Measurements from ENCODE around the gene TRRAP. TPM values are rescaled to one million over a fixed set of nuclear protein-coding genes. Genes with fewer than 3 reads are reported as not detected.

Gene TRRAP
- total RNA-seq, 1 donor from 2014 or later = 30.4 TPM

DNA sequence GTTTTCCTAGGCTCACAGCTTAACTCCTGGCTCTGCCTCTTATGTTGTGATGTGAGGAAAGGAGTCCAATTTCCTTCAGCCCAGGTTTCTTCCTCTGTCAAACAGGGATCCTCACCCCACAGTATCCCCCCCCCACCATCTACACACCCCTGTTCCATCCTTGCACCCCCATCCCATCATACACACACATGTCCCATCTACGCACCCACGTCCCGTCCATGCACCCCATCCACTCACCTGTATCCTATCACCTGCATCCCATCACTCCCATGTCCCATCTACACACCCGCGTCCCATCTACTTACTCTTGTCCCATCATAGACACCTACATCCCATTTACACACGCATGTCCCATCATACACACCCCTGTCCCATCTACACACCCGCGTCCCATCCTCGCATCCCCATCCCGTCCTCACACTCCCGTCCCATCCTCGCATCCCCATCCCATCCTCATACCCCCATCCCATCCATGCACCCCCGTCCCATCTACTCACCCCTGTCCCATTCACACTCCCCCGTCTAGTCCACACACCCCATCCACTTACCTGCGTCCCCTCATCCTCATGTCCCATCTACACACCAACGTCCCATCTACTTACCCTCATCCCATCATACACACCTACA lies 117.3 kb downstream of the TRRAP start:
- H3K4me3 Mint-ChIP-seq (ENCODE audit: unreplicated experiment) = no peak overlapping the region
- peaks cover 40% of the 10 kb centered on the region for H3K36me3 Mint-ChIP-seq (ENCODE audit: low read depth)
- peak overlapping the region; percentile 41 for H3K27ac Mint-ChIP-seq (ENCODE audit: unreplicated experiment)
- DNase-seq (ENCODE audit: low spot score) = peak; percentile 77
- TF ChIP-seq, protein P1, sequence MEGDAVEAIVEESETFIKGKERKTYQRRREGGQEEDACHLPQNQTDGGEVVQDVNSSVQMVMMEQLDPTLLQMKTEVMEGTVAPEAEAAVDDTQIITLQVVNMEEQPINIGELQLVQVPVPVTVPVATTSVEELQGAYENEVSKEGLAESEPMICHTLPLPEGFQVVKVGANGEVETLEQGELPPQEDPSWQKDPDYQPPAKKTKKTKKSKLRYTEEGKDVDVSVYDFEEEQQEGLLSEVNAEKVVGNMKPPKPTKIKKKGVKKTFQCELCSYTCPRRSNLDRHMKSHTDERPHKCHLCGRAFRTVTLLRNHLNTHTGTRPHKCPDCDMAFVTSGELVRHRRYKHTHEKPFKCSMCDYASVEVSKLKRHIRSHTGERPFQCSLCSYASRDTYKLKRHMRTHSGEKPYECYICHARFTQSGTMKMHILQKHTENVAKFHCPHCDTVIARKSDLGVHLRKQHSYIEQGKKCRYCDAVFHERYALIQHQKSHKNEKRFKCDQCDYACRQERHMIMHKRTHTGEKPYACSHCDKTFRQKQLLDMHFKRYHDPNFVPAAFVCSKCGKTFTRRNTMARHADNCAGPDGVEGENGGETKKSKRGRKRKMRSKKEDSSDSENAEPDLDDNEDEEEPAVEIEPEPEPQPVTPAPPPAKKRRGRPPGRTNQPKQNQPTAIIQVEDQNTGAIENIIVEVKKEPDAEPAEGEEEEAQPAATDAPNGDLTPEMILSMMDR (IDR thresholded peaks at IDR 0.05) = no peak
- peaks cover under 1% of the 10 kb centered on the region for H3K4me1 Mint-ChIP-seq (ENCODE audit: low read depth)
- H3K27me3 Mint-ChIP-seq (ENCODE audit: low read depth) = no peaks in the 10 kb centered on the region
- no peaks in the 10 kb centered on the region for H3K9me3 Mint-ChIP-seq (ENCODE audit: low read depth)

DNA sequence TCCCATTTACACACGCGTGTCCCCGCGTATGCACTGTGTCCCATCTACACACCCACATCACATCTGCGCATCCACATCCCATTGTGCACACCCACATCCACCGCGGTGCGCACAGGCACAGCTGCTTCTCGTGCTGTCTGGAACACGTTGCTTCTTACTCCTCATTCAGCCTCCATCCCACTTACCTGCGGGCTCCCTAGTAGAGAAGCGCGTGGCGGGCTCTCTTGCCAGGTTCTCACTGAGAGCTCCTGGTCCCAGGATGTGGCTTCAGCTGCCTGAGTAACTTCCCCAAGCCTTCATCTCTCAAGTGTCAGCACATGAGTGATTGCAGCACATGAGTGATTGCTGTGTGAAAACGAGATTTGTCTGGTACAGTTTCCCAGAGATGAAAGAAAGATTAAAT lies 117.8 kb downstream of the TRRAP start:
- H3K27me3 Mint-ChIP-seq (ENCODE audit: low read depth) = no peaks in the 10 kb centered on the region
- H3K36me3 Mint-ChIP-seq (ENCODE audit: low read depth) = peaks cover 42% of the 10 kb centered on the region
- no peak overlapping the region for H3K4me3 Mint-ChIP-seq (ENCODE audit: unreplicated experiment)
- TF ChIP-seq, protein P1 (IDR thresholded peaks at IDR 0.05) = no peak
- no peaks in the 10 kb centered on the region for H3K9me3 Mint-ChIP-seq (ENCODE audit: low read depth)
- H3K4me1 Mint-ChIP-seq (ENCODE audit: low read depth) = peaks cover 6% of the 10 kb centered on the region
- no peak for DNase-seq (ENCODE audit: low spot score)
- no peak overlapping the region for H3K27ac Mint-ChIP-seq (ENCODE audit: unreplicated experiment)

DNA sequence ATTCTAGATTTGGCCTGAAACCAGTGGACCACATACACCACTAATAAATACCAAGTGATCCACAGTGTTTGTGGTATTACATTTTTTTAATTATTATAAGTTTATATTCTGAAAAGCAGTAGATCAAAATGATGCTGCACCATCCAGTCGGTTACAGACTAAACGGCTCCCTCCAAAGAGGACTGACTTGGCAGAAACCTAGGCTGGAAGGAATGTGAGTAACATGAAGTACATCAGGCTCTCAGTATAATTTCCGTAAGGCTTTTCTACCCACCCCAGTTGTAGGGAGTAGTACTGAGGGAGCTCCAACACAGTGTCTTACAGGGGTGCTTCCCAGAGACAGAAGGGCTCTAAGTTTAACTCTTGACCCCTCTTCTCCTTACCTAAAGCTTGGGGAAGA lies 119.5 kb downstream of the TRRAP start:
- no peak overlapping the region for H3K27ac Mint-ChIP-seq (ENCODE audit: unreplicated experiment)
- H3K4me1 Mint-ChIP-seq (ENCODE audit: low read depth) = peaks cover 18% of the 10 kb centered on the region
- DNase-seq (ENCODE audit: low spot score) = no peak
- H3K9me3 Mint-ChIP-seq (ENCODE audit: low read depth) = no peaks in the 10 kb centered on the region
- no peak overlapping the region for H3K4me3 Mint-ChIP-seq (ENCODE audit: unreplicated experiment)
- peaks cover 33% of the 10 kb centered on the region for H3K36me3 Mint-ChIP-seq (ENCODE audit: low read depth)
- H3K27me3 Mint-ChIP-seq (ENCODE audit: low read depth) = no peaks in the 10 kb centered on the region
- TF ChIP-seq, protein P1 (IDR thresholded peaks at IDR 0.05) = no peak

DNA sequence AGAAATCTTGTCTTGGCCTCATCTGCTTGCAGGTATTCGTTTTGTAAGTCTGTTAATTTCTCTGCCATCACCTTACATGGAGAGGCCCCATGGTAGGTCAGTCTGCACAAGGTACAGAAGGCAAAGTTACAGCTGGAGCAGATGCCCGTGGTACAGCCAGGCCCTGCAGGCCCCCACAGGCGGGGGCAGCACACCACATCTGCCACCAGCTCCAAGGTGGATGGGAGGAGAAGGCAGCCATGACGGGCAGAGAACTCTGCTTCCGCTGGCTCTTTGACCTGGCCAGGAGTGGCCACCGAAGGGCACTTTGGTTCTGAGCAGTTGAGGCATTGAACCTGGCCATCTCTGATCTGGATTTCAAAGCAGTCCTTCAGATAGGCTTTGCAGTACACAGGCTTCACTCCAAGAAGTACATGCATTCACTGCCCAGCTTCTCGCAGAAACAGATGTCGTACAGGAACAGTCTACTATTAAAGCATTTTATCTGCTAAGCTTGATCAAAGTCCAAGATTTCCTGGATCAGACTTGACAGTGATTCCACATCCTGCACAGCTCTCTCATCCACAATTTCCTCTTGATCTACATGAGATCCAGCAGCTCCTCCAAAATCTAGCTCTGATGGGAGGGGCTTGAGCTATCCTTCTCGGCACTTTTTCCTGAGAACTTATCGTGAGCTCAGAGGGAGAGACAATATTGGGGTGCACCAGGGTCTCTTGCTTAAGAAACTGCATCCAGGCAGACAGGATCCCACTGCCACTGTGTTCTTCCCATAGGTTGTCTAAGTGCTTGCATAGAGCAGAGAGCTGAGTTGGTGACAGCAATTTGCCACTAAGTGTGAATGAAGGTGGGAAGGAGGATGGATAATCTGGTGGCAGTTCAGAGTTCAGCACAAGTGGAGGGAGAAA lies 120.7 kb downstream of the TRRAP start:
- no peak overlapping the region for H3K4me3 Mint-ChIP-seq (ENCODE audit: unreplicated experiment)
- no peaks in the 10 kb centered on the region for H3K9me3 Mint-ChIP-seq (ENCODE audit: low read depth)
- DNase-seq (ENCODE audit: low spot score) = no peak
- H3K27me3 Mint-ChIP-seq (ENCODE audit: low read depth) = no peaks in the 10 kb centered on the region
- TF ChIP-seq, protein P1 (IDR thresholded peaks at IDR 0.05) = no peak
- no peak overlapping the region for H3K27ac Mint-ChIP-seq (ENCODE audit: unreplicated experiment)
- peaks cover 30% of the 10 kb centered on the region for H3K36me3 Mint-ChIP-seq (ENCODE audit: low read depth)
- peaks cover 18% of the 10 kb centered on the region for H3K4me1 Mint-ChIP-seq (ENCODE audit: low read depth)

DNA sequence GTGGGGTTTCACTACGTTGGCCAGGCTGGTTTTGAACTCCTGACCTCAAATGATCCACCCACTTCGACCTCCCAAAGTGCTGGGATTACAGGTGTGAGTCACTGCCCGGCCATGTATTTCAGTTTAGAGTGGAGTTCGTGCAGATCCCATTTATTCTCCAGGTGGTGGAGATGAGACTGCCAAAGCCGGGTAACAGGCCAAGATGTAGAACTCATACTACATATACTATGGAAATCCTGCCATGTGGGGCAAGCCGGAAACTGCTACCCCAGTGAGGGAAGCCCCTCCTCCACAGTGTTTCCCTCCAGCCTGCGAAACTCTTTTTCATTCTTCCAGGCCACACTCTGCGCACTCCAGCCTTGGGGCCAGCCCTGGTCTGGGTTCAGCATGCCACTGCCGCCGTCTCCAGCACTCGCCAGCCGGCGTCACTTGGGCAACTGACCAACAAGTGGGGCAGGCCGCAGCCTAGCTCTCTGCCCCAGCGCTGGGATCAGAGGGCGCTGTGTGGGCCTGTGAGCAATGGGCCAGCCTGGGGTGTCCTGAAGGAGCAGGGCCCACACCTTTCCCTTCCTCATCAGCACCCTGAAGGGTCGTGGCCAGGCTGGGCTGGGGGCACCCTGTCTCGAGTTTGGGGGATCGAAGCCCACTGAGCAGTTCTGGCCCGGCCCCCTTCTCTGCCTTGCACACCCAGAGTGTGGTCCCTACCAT lies 122.0 kb downstream of the TRRAP start:
- Mint-ChIP-seq H3K4me3 (ENCODE audit: unreplicated experiment) (no peak overlapping the region), H3K36me3 (ENCODE audit: low read depth) (peaks cover 31% of the 10 kb centered on the region), H3K27me3 (ENCODE audit: low read depth) (no peaks in the 10 kb centered on the region), H3K4me1 (ENCODE audit: low read depth) (peaks cover 18% of the 10 kb centered on the region), H3K9me3 (ENCODE audit: low read depth) (no peaks in the 10 kb centered on the region), H3K27ac (ENCODE audit: unreplicated experiment) (peak overlapping the region; percentile 74)
- no peak for DNase-seq (ENCODE audit: low spot score)
- TF ChIP-seq, protein P1 (IDR thresholded peaks at IDR 0.05) = no peak

All from chondrocyte (in vitro differentiated cells).